Measurements from ENCODE around the gene ASIC2. TPM values are rescaled to one million over a fixed set of nuclear protein-coding genes. Genes with fewer than 3 reads are reported as not detected.

Gene ASIC2
- total RNA-seq, 1 experiment from 2014 or later, result 0.74 TPM

DNA sequence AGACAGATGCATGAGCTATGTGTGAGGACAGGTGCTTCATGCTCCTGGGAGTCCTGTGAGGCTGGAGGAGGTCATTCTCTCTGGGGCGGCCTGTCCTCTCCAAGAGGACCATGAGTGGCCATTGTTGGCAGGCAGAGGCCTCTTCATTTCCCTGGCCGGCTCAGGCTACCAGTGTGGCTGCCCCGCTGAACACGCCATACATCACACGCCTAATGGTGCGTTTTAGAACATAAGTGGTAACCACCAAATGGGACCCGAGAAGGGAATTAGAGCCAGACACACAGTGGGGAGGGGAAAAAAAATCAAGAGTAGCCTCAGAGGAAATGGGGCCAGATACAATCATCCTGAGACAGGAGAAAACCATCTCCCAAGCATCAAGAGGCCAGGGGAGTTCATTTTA lies 161.5 kb downstream of the ASIC2 start:
- no peaks in the 10 kb centered on the region for H3K36me3 Mint-ChIP-seq (ENCODE audit: insufficient read depth in 1 of 3, low read depth in 3 of 3)
- no peak overlapping the region for H4K5ac ChIP-seq (ENCODE audit: insufficient read length, low read depth, low read length)
- no peak overlapping the region for H2AFZ ChIP-seq (ENCODE audit: low read length)
- no peak overlapping the region for H4K8ac ChIP-seq (replicated peaks; ENCODE audit: insufficient read length, low read depth, low read length)
- DNase-seq, result no peak
- no peaks in the 10 kb centered on the region for H3K23me2 ChIP-seq (ENCODE audit: insufficient read length, low read depth, low read length, poor library complexity, severe bottlenecking)
- H3K4ac ChIP-seq (ENCODE audit: low read depth, low read length), result no peak overlapping the region
- no peak overlapping the region for H3K9ac ChIP-seq (ENCODE audit: extremely low read depth, insufficient read length, low read length)
- H2BK15ac ChIP-seq (ENCODE audit: low read depth, low read length), result no peak overlapping the region
- no peak overlapping the region for H3K18ac ChIP-seq (ENCODE audit: insufficient read length, low read depth, low read length)
- no peaks in the 10 kb centered on the region for H3K79me1 ChIP-seq (ENCODE audit: insufficient read depth, low read depth, low read length, poor library complexity, severe bottlenecking)
- no peak overlapping the region; the same call in 1 of the 2 replicates for H3K14ac ChIP-seq (ENCODE audit: insufficient read depth, low read length)
- no CpG with 5 or more reads among the region's 7 CpGs for WGBS (ENCODE audit: extremely low coverage, insufficient read length, low lambda C conversion rate)
- no peak overlapping the region for H3K4me2 ChIP-seq (ENCODE audit: insufficient read depth, insufficient read length, low read length)
- H2BK120ac ChIP-seq (ENCODE audit: low read depth, low read length, poor library complexity, severe bottlenecking), result no peak overlapping the region
- no peak overlapping the region for H2BK12ac ChIP-seq (ENCODE audit: insufficient read length, low read depth, low read length)
- no peak overlapping the region for H3K4me3 Mint-ChIP-seq
- TF ChIP-seq, protein P1, sequence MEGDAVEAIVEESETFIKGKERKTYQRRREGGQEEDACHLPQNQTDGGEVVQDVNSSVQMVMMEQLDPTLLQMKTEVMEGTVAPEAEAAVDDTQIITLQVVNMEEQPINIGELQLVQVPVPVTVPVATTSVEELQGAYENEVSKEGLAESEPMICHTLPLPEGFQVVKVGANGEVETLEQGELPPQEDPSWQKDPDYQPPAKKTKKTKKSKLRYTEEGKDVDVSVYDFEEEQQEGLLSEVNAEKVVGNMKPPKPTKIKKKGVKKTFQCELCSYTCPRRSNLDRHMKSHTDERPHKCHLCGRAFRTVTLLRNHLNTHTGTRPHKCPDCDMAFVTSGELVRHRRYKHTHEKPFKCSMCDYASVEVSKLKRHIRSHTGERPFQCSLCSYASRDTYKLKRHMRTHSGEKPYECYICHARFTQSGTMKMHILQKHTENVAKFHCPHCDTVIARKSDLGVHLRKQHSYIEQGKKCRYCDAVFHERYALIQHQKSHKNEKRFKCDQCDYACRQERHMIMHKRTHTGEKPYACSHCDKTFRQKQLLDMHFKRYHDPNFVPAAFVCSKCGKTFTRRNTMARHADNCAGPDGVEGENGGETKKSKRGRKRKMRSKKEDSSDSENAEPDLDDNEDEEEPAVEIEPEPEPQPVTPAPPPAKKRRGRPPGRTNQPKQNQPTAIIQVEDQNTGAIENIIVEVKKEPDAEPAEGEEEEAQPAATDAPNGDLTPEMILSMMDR (conservative IDR thresholded peaks at IDR 0.05), result no peak
- H3K79me2 ChIP-seq (ENCODE audit: insufficient read depth, low read length), result no peaks in the 10 kb centered on the region
- H3K9me3 Mint-ChIP-seq, result no peaks in the 10 kb centered on the region; a peak in 1 of 5 replicates
- no peaks in the 10 kb centered on the region for H3K27me3 ChIP-seq (ENCODE audit: insufficient read depth, low read length)
- no peak overlapping the region for H3K27ac Mint-ChIP-seq
- H3T11ph ChIP-seq (ENCODE audit: low read length), result no peak overlapping the region
- H2BK5ac ChIP-seq (ENCODE audit: insufficient read length, low read length), result no peak overlapping the region
- H3K56ac ChIP-seq (ENCODE audit: insufficient read length, low read depth, low read length), result no peak overlapping the region
- no peaks in the 10 kb centered on the region for H3K9me3 ChIP-seq (ENCODE audit: control insufficient read depth, low read depth, low read length)
- no peak overlapping the region for H3K23ac ChIP-seq (ENCODE audit: insufficient read length, low read depth, low read length)
- no peak overlapping the region for H2AK5ac ChIP-seq (ENCODE audit: insufficient read length, low read length)
- peaks cover 12 to 13% of the 10 kb centered on the region in 2 experiments for H3K4me1 Mint-ChIP-seq
- no peak overlapping the region for H4K91ac ChIP-seq (ENCODE audit: insufficient read length, low read depth, low read length)
- H3K27me3 Mint-ChIP-seq (ENCODE audit: low read depth), result peaks cover 24% of the 10 kb centered on the region
- H3K4me1 ChIP-seq (ENCODE audit: insufficient read depth, low read length), result no peaks in the 10 kb centered on the region
- H2BK20ac ChIP-seq (ENCODE audit: low read depth, low read length, poor library complexity, severe bottlenecking), result no peak overlapping the region
- H4K20me1 ChIP-seq (ENCODE audit: control insufficient read depth, insufficient read depth, insufficient read length), result no peaks in the 10 kb centered on the region
- H3K27ac ChIP-seq (ENCODE audit: insufficient read length, low read depth, low read length), result no peak overlapping the region

Measured in H9 (cell line).